ENCODE data around the gene PLA2G7. TPM values are rescaled to one million over a fixed set of nuclear protein-coding genes. Genes with fewer than 3 reads are reported as not detected.

PLA2G7 gene
- polyA plus RNA-seq, 3 donors: 10.2 to 53.5 (median 24.4) TPM

GRCh38 chr6:46720401-46720800 lies 14.8 kb downstream of the PLA2G7 start:
- Histone ChIP-seq H3K4me3 (replicated peaks in 1 of 3; ENCODE audit: low read depth in 2 of 3, low read length in 3 of 3) (no peak overlapping the region), H3K36me3 (replicated peaks in 1 of 2; ENCODE audit: control insufficient read depth in 1 of 2, insufficient read depth in 2 of 2, low read length in 2 of 2) (peaks cover 13 to 15% of the 10 kb centered on the region in 2 donors), H3K9me3 (replicated peaks in 1 of 2; ENCODE audit: control insufficient read depth in 1 of 2, insufficient read depth in 1 of 2, low read length in 2 of 2) (no peaks in the 10 kb centered on the region), H3K27me3 (ENCODE audit: control insufficient read depth in 2 of 2, insufficient read depth in 2 of 2, low read length in 2 of 2) (no peaks in the 10 kb centered on the region), H3K4me1 (ENCODE audit: control insufficient read depth in 1 of 2, insufficient read depth in 2 of 2, low read length in 2 of 2) (peaks cover 30 to 35% of the 10 kb centered on the region in 2 donors), H3K4me2 (replicated peaks; ENCODE audit: extremely low read depth, low read length, poor library complexity, severe bottlenecking) (no peak overlapping the region), H4K20me1 (ENCODE audit: insufficient read depth, low read length) (no peaks in the 10 kb centered on the region), H2AFZ (ENCODE audit: insufficient read depth, low read depth, low read length, poor library complexity, severe bottlenecking) (no peak overlapping the region), H3K9ac (ENCODE audit: insufficient read depth, low read length, poor library complexity, severe bottlenecking) (no peak overlapping the region), H3K79me2 (ENCODE audit: insufficient read depth, low read length) (no peaks in the 10 kb centered on the region), H3K27ac (ENCODE audit: low read depth in 1 of 2, low read length in 2 of 2) (no peak overlapping the region)
- DNase-seq: peak in 1 of 3 donors; percentile 14
- Mint-ChIP-seq H3K4me1 (peaks cover 34% of the 10 kb centered on the region), H3K27ac (no peak overlapping the region), H3K27me3 (ENCODE audit: low read depth in 3 of 3) (no peaks in the 10 kb centered on the region), H3K9me3 (peaks cover 0 to 2% (median 0%) of the 10 kb centered on the region in 7 donors), H3K36me3 (peaks cover 28 to 49% of the 10 kb centered on the region in 2 donors), H3K4me3 (no peak overlapping the region)
- intact Hi-C loops (cut with micrococcal nuclease): no loop called here
- WGBS (ENCODE audit: insufficient coverage): no CpG with 5 or more reads among the region's 1 CpG
- TF ChIP-seq CTCF (IDR thresholded peaks at IDR 0.05): no peak

- no peak for TF ChIP-seq CTCF (IDR thresholded peaks at IDR 0.05)
- intact Hi-C loops (cut with micrococcal nuclease): loop anchor here in 1 of 2 donors (5.0 kb wide), 1 partner anchor 53 kb away; no protein-coding TSS in a partner anchor
- peaks cover 28 to 49% of the 10 kb centered on the region in 2 donors for H3K36me3 Mint-ChIP-seq
Observed at GRCh38 chr6:46719099-46719498, 16.1 kb downstream of the PLA2G7 start.

More at GRCh38 chr6:46719099-46719498, 16.1 kb downstream of the PLA2G7 start:
- Histone ChIP-seq H3K4me2 (replicated peaks; ENCODE audit: extremely low read depth, low read length, poor library complexity, severe bottlenecking) (no peak overlapping the region), H3K27ac (ENCODE audit: low read depth in 1 of 2, low read length in 2 of 2) (no peak overlapping the region), H3K4me1 (ENCODE audit: control insufficient read depth in 1 of 2, insufficient read depth in 2 of 2, low read length in 2 of 2) (peaks cover 42 to 48% of the 10 kb centered on the region in 2 donors), H2AFZ (ENCODE audit: insufficient read depth, low read depth, low read length, poor library complexity, severe bottlenecking) (no peak overlapping the region), H3K79me2 (ENCODE audit: insufficient read depth, low read length) (no peaks in the 10 kb centered on the region), H3K9me3 (replicated peaks in 1 of 2; ENCODE audit: control insufficient read depth in 1 of 2, insufficient read depth in 1 of 2, low read length in 2 of 2) (no peaks in the 10 kb centered on the region), H3K27me3 (ENCODE audit: control insufficient read depth in 2 of 2, insufficient read depth in 2 of 2, low read length in 2 of 2) (no peaks in the 10 kb centered on the region), H3K9ac (ENCODE audit: insufficient read depth, low read length, poor library complexity, severe bottlenecking) (no peak overlapping the region), H3K4me3 (replicated peaks in 1 of 3; ENCODE audit: low read depth in 2 of 3, low read length in 3 of 3) (no peak overlapping the region), H3K36me3 (replicated peaks in 1 of 2; ENCODE audit: control insufficient read depth in 1 of 2, insufficient read depth in 2 of 2, low read length in 2 of 2) (peaks cover 13 to 15% of the 10 kb centered on the region in 2 donors), H4K20me1 (ENCODE audit: insufficient read depth, low read length) (no peaks in the 10 kb centered on the region)
- H3K9me3 Mint-ChIP-seq: peaks cover 0 to 2% (median 0%) of the 10 kb centered on the region in 7 donors
- 100% methylated on average over 1 of the region's 1 CpG for WGBS (ENCODE audit: insufficient coverage)
- no peaks in the 10 kb centered on the region for H3K27me3 Mint-ChIP-seq (ENCODE audit: low read depth in 3 of 3)
- peak in 1 of 3 donors; percentile 41 for DNase-seq
- peak overlapping the region in 1 of 7 donors; percentile 21 for H3K27ac Mint-ChIP-seq
- no peak overlapping the region for H3K4me3 Mint-ChIP-seq
- peaks cover 47% of the 10 kb centered on the region for H3K4me1 Mint-ChIP-seq

All from CD14-positive monocyte (primary cell).